Panc1 (cell line): ENCODE data around the gene PRKACB. TPM values are rescaled to one million over a fixed set of nuclear protein-coding genes. Genes with fewer than 3 reads are reported as not detected.

Experiments
- ATAC-seq: fragments of 200-7000 bp; cut with Tn5 transposase; 2 replicates; pipeline ENCODE4 v1.9.1; 2020; ENCODE audit warnings: mild to moderate bottlenecking, moderate library complexity
- BruUV-seq: library from RNA; stranded (reverse); fragments of 400-500 nt; replicated peaks from 2 replicates; lab custom pipeline; 2021; lab: Mats Ljungman, UMichigan
- CTCF ChIA-PET: fragments of 300-600 bp; sonication (Branson Sonifier 250); formaldehyde crosslinking; loops from one replicate; lab custom pipeline; 2022; ENCODE audit warnings: antibody characterized with exemption; lab: Charles Lee
- POLR2A ChIA-PET: fragments of 300-600 bp; sonication (Branson Sonifier 250); formaldehyde crosslinking; loops from one replicate; lab custom pipeline; 2022; ENCODE audit warnings: antibody characterized with exemption; lab: Charles Lee
- DNase-seq: peaks from one replicate; pipeline ENCODE4 v3.0.0-alpha.2; 2010; ENCODE audit warnings: low read depth, low spot score
- H3K27ac ChIP-seq: 2 replicates; pipeline ENCODE4 v1.5.1; 2011; ENCODE audit warnings: mild to moderate bottlenecking, low read length, inconsistent platforms
- H3K27me3 ChIP-seq: fragments of 200-500 bp; sonication (Bioruptor generic); 2 replicates; pipeline ENCODE4 v1.6.0; 2014; ENCODE audit warnings: low read length, inconsistent platforms; ENCODE audit not compliant: control insufficient read depth, insufficient read depth
- H3K36me3 ChIP-seq: fragments of 200-500 bp; sonication (Bioruptor generic); 2 replicates; pipeline ENCODE4 v1.5.1; 2014; ENCODE audit warnings: inconsistent platforms, mild to moderate bottlenecking, low read length, moderate library complexity; ENCODE audit not compliant: control insufficient read depth, insufficient read depth
- H3K4me1 ChIP-seq: 2 replicates; pipeline ENCODE4 v1.5.1; 2011; ENCODE audit warnings: inconsistent platforms, mild to moderate bottlenecking, low read length, moderate library complexity; ENCODE audit not compliant: control insufficient read depth, insufficient read depth
- H3K4me3 ChIP-seq, 2 experiments: 2 replicates each; pipeline ENCODE4 v1.5.1; 2011 to 2012; ENCODE audit warnings: low read depth in 2 of 2, low read length in 2 of 2, mild to moderate bottlenecking in 2 of 2, inconsistent platforms in 1 of 2, moderate library complexity in 1 of 2
- H3K9me3 ChIP-seq: fragments of 200-500 bp; sonication (Bioruptor generic); 2 replicates; pipeline ENCODE4 v1.5.1; 2014; ENCODE audit warnings: low read depth, mild to moderate bottlenecking, inconsistent platforms, low read length, moderate library complexity; ENCODE audit not compliant: control insufficient read depth, insufficient read depth
- POLR2AphosphoS5 ChIP-seq: IDR thresholded peaks from 2 replicates; pipeline ENCODE4 v1.6.1; 2012; ENCODE audit warnings: mild to moderate bottlenecking, low read depth, low read length, moderate library complexity
- SIN3A ChIP-seq: IDR thresholded peaks from 2 replicates; pipeline ENCODE4 v1.6.1; 2012; ENCODE audit warnings: low read depth, mild to moderate bottlenecking, low read length, moderate library complexity, borderline replicate concordance; ENCODE audit not compliant: insufficient read depth
- TCF7L2 ChIP-seq: IDR thresholded peaks from 2 replicates; pipeline ENCODE4 v1.6.1; 2011; ENCODE audit warnings: mild to moderate bottlenecking, low read depth, low read length, inconsistent platforms
- in situ Hi-C: cut with HindIII; loops from 2 replicates; pipeline ENCODE4 v1.10.0; 2016; ENCODE audit warnings: low sequenced_read_pairs, low pct_unique_long_range_greater_than_20kb
- intact Hi-C: fragments of 100-400 bp; cut with micrococcal nuclease; formaldehyde crosslinking; loops from one replicate; pipeline ENCODE4 v1.10.0; 2022; ENCODE audit not compliant: unreplicated experiment
- total RNA-seq: library from RNA; stranded (reverse); gene quantifications from one replicate; pipeline ENCODE4 v1.2.1, GENCODE V29; 2021; ENCODE audit not compliant: unreplicated experiment
- TF ChIP-seq, protein P1 (sequence below), 2 experiments: IDR thresholded peaks; 2 replicates each; pipeline ENCODE4 v1.6.1; 2011 to 2012; ENCODE audit warnings: low read depth in 2 of 2, control low read depth in 1 of 2, low read length in 1 of 2, mild to moderate bottlenecking in 1 of 2, moderate library complexity in 1 of 2; ENCODE audit not compliant: insufficient read depth in 1 of 2
- TF ChIP-seq, protein P2 (sequence below): fragments of 450-650 bp; IDR thresholded peaks from 2 replicates; pipeline ENCODE4 v1.5.1; 2017; ENCODE audit warnings: mild to moderate bottlenecking

The PRKACB gene
- total RNA-seq, 1 experiment from 2014 or later: 54.9 TPM

DNA sequence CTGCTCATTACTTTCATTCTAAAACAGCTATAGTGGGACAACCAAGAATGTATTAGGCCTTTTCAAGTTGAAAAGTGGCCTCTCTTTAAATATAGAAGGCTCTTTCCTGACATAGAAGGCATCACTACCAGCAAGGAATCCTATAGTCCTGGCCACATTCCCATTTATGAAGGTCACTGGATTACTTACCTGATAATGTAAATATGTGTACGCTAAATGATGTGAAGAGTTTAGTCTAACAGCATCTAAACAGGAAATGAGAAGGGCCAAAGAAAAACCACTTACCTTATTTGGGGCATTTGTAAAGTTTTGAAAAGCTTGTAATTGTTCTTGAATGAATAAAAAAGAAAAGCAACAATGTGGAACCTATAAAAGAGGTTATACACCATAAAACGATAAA is 24.7 kb downstream of the PRKACB start:
- intact Hi-C loops: no loop called here
- Histone ChIP-seq H3K4me1 (peaks cover 24% of the 10 kb centered on the region), H3K27ac (no peak overlapping the region), H3K36me3 (no peaks in the 10 kb centered on the region), H3K4me3 (no peak overlapping the region), H3K9me3 (no peaks in the 10 kb centered on the region), H3K27me3 (no peaks in the 10 kb centered on the region)
- in situ Hi-C loops: no loop called here
- ATAC-seq (no peak), DNase-seq (no peak)
- ChIA-PET POLR2A (interaction anchor here (0.6 kb wide), 1 partner anchor 76 kb away, joined by 5 read pairs; no protein-coding TSS in a partner anchor), CTCF (interaction anchor here (0.6 kb wide), 1 partner anchor 27 kb away, joined by 6 read pairs; no protein-coding TSS in a partner anchor)
- no TSS peak for BruUV-seq
- no peak for TF ChIP-seq TCF7L2
- no peak for TF ChIP-seq POLR2AphosphoS5
- no peak for TF ChIP-seq SIN3A

DNA sequence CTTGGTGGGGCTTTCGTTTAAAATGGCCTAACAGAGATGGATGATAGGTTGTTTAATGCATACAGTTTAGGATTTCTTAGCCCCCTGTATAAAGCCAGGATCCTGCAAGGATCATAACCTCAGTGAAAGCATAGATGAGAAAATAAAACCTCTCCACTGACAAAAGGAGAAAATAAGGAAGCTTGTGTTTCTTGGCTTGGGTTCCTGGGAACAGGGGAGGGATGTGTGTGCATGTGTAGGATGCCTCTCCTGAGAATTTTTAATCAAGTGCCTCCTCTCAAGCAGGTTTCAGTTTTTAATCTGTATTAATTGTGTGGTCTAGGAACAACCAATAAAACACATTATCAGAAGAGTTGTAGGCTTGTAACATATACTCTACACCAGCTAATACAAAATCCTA is 26.1 kb downstream of the PRKACB start:
- ATAC-seq: no peak
- H3K4me1 ChIP-seq: peaks cover 19% of the 10 kb centered on the region
- POLR2A ChIA-PET: interaction anchor here (0.6 kb wide), 1 partner anchor 403 kb away, joined by 3 read pairs; no protein-coding TSS in a partner anchor
- H3K4me3 ChIP-seq: no peak overlapping the region
- intact Hi-C loops: no loop called here
- H3K27me3 ChIP-seq: no peaks in the 10 kb centered on the region
- CTCF ChIA-PET: no interaction called here
- TF ChIP-seq, protein P1, sequence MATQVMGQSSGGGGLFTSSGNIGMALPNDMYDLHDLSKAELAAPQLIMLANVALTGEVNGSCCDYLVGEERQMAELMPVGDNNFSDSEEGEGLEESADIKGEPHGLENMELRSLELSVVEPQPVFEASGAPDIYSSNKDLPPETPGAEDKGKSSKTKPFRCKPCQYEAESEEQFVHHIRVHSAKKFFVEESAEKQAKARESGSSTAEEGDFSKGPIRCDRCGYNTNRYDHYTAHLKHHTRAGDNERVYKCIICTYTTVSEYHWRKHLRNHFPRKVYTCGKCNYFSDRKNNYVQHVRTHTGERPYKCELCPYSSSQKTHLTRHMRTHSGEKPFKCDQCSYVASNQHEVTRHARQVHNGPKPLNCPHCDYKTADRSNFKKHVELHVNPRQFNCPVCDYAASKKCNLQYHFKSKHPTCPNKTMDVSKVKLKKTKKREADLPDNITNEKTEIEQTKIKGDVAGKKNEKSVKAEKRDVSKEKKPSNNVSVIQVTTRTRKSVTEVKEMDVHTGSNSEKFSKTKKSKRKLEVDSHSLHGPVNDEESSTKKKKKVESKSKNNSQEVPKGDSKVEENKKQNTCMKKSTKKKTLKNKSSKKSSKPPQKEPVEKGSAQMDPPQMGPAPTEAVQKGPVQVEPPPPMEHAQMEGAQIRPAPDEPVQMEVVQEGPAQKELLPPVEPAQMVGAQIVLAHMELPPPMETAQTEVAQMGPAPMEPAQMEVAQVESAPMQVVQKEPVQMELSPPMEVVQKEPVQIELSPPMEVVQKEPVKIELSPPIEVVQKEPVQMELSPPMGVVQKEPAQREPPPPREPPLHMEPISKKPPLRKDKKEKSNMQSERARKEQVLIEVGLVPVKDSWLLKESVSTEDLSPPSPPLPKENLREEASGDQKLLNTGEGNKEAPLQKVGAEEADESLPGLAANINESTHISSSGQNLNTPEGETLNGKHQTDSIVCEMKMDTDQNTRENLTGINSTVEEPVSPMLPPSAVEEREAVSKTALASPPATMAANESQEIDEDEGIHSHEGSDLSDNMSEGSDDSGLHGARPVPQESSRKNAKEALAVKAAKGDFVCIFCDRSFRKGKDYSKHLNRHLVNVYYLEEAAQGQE (IDR thresholded peaks at IDR 0.05; ENCODE audit: insufficient read depth in 1 of 2, low read depth in 2 of 2, low read length in 1 of 2): no peak
- TF ChIP-seq TCF7L2: no peak
- no peak for TF ChIP-seq POLR2AphosphoS5
- H3K27ac ChIP-seq: no peak overlapping the region
- H3K9me3 ChIP-seq: no peaks in the 10 kb centered on the region
- no peaks in the 10 kb centered on the region for H3K36me3 ChIP-seq
- in situ Hi-C loops: no loop called here
- DNase-seq: no peak
- BruUV-seq: no TSS peak

DNA sequence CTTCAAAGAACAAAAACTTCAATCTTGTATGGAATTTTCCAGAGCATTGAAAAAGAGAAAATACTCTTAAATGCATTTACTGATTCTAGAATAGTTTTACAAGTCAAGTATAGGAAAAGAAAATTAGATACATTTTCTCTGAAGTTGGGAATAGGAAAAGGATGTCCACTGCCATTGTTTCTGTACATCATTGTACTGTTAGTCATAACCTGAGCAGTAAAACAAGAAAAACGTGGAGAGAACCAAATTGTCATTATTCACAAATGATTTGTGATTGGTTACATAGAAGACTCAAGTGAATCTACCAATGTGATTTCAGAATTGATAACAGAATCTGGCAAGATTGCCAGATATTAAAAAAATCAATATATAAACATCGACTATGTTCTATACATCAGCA is 27.4 kb downstream of the PRKACB start:
- Histone ChIP-seq H3K27me3 (no peaks in the 10 kb centered on the region), H3K4me1 (peaks cover 17% of the 10 kb centered on the region), H3K4me3 (no peak overlapping the region), H3K36me3 (no peaks in the 10 kb centered on the region), H3K9me3 (no peaks in the 10 kb centered on the region), H3K27ac (no peak overlapping the region)
- DNase-seq (no peak), ATAC-seq (no peak)
- TF ChIP-seq TCF7L2 (no peak), POLR2AphosphoS5 (no peak), SIN3A (no peak)
- TF ChIP-seq, protein P2, sequence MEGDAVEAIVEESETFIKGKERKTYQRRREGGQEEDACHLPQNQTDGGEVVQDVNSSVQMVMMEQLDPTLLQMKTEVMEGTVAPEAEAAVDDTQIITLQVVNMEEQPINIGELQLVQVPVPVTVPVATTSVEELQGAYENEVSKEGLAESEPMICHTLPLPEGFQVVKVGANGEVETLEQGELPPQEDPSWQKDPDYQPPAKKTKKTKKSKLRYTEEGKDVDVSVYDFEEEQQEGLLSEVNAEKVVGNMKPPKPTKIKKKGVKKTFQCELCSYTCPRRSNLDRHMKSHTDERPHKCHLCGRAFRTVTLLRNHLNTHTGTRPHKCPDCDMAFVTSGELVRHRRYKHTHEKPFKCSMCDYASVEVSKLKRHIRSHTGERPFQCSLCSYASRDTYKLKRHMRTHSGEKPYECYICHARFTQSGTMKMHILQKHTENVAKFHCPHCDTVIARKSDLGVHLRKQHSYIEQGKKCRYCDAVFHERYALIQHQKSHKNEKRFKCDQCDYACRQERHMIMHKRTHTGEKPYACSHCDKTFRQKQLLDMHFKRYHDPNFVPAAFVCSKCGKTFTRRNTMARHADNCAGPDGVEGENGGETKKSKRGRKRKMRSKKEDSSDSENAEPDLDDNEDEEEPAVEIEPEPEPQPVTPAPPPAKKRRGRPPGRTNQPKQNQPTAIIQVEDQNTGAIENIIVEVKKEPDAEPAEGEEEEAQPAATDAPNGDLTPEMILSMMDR: no peak
- TF ChIP-seq, protein P1 (IDR thresholded peaks at IDR 0.05; ENCODE audit: insufficient read depth in 1 of 2, low read depth in 2 of 2, low read length in 1 of 2): no peak
- ChIA-PET CTCF (no interaction called here), POLR2A (no interaction called here)
- BruUV-seq: TSS peak; percentile 3
- intact Hi-C loops: no loop called here
- in situ Hi-C loops: no loop called here
